H9 (cell line): ENCODE measurements around the gene ALKBH2. TPM values are rescaled to one million over a fixed set of nuclear protein-coding genes. Genes with fewer than 3 reads are reported as not detected.

Experiments used
- DNase-seq: peaks from one replicate; pipeline ENCODE4 v3.0.0-alpha.2; 2017
- H2AFZ ChIP-seq: one replicate; pipeline ENCODE4 v1.6.1; 2013; ENCODE audit warnings: mild to moderate bottlenecking, low read length, control low read depth, moderate library complexity
- H2AK5ac ChIP-seq: 2 replicates; pipeline ENCODE4 v1.6.1; 2013; ENCODE audit warnings: low read length, control low read depth, mixed read lengths; ENCODE audit not compliant: insufficient read length
- H2BK120ac ChIP-seq: one replicate; pipeline ENCODE4 v1.6.1; 2013; ENCODE audit warnings: low read depth, mild to moderate bottlenecking, low read length, control low read depth, inconsistent platforms; ENCODE audit not compliant: poor library complexity, severe bottlenecking
- H2BK12ac ChIP-seq: 2 replicates; pipeline ENCODE4 v1.6.1; 2013; ENCODE audit warnings: low read length, control low read depth, mixed read lengths, low read depth; ENCODE audit not compliant: insufficient read length
- H2BK15ac ChIP-seq: 2 replicates; pipeline ENCODE4 v1.6.1; 2013; ENCODE audit warnings: low read depth, low read length, control low read depth
- H2BK20ac ChIP-seq: one replicate; pipeline ENCODE4 v1.6.1; 2013; ENCODE audit warnings: low read depth, mild to moderate bottlenecking, low read length, control low read depth, inconsistent platforms; ENCODE audit not compliant: poor library complexity, severe bottlenecking
- H2BK5ac ChIP-seq: 2 replicates; pipeline ENCODE4 v1.6.1; 2013; ENCODE audit warnings: low read length, control low read depth, mixed read lengths; ENCODE audit not compliant: insufficient read length
- H3K14ac ChIP-seq: 2 replicates; pipeline ENCODE4 v1.6.1; 2013; ENCODE audit warnings: low read length, control low read depth; ENCODE audit not compliant: insufficient read depth
- H3K18ac ChIP-seq: 2 replicates; pipeline ENCODE4 v1.6.1; 2013; ENCODE audit warnings: low read depth, mild to moderate bottlenecking, mixed read lengths, low read length, control low read depth; ENCODE audit not compliant: insufficient read length
- H3K23ac ChIP-seq: 2 replicates; pipeline ENCODE4 v1.6.1; 2013; ENCODE audit warnings: low read length, control low read depth, mixed read lengths, low read depth; ENCODE audit not compliant: insufficient read length
- H3K23me2 ChIP-seq: 2 replicates; pipeline ENCODE4 v1.6.1; 2013; ENCODE audit warnings: low read depth, mild to moderate bottlenecking, mixed read lengths, low read length, control low read depth; ENCODE audit not compliant: insufficient read length, poor library complexity, severe bottlenecking
- H3K27ac ChIP-seq: 2 replicates; pipeline ENCODE4 v1.5.1; 2013; ENCODE audit warnings: low read length, control low read depth, mixed read lengths, low read depth; ENCODE audit not compliant: insufficient read length
- H3K27me3 ChIP-seq: 2 replicates; pipeline ENCODE4 v1.6.1; 2013; ENCODE audit warnings: low read length, control low read depth, inconsistent platforms; ENCODE audit not compliant: insufficient read depth
- H3K4ac ChIP-seq: 2 replicates; pipeline ENCODE4 v1.6.1; 2013; ENCODE audit warnings: low read depth, mild to moderate bottlenecking, control low read depth, inconsistent platforms, low read length, moderate library complexity
- H3K4me1 ChIP-seq: 2 replicates; pipeline ENCODE4 v1.6.1; 2013; ENCODE audit warnings: low read length, control low read depth, inconsistent platforms; ENCODE audit not compliant: insufficient read depth
- H3K4me2 ChIP-seq: 2 replicates; pipeline ENCODE4 v1.6.1; 2013; ENCODE audit warnings: low read length, control low read depth, mixed read lengths; ENCODE audit not compliant: insufficient read length, insufficient read depth
- H3K56ac ChIP-seq: 2 replicates; pipeline ENCODE4 v1.6.1; 2013; ENCODE audit warnings: low read depth, mild to moderate bottlenecking, mixed read lengths, low read length, control low read depth; ENCODE audit not compliant: insufficient read length
- H3K79me1 ChIP-seq: 2 replicates; pipeline ENCODE4 v1.6.1; 2013; ENCODE audit warnings: low read depth, mild to moderate bottlenecking, moderate library complexity, low read length, control low read depth, inconsistent platforms; ENCODE audit not compliant: insufficient read depth, poor library complexity, severe bottlenecking
- H3K79me2 ChIP-seq: 2 replicates; pipeline ENCODE4 v1.6.1; 2013; ENCODE audit warnings: low read length, control low read depth, inconsistent platforms; ENCODE audit not compliant: insufficient read depth
- H3K9ac ChIP-seq: 2 replicates; pipeline ENCODE4 v1.6.1; 2013; ENCODE audit warnings: low read length, control low read depth, mixed read lengths; ENCODE audit not compliant: insufficient read length; ENCODE audit errors: extremely low read depth
- H3K9me3 ChIP-seq: one replicate; pipeline ENCODE4 v1.6.1; 2013; ENCODE audit warnings: low read depth, low read length, inconsistent platforms; ENCODE audit not compliant: control insufficient read depth
- H3T11ph ChIP-seq: one replicate; pipeline ENCODE4 v1.6.1; 2013; ENCODE audit warnings: mild to moderate bottlenecking, low read length, control low read depth, inconsistent platforms
- H4K20me1 ChIP-seq: one replicate; pipeline ENCODE4 v1.6.1; 2013; ENCODE audit not compliant: control insufficient read depth, insufficient read length, insufficient read depth
- H4K5ac ChIP-seq: 2 replicates; pipeline ENCODE4 v1.6.1; 2013; ENCODE audit warnings: low read depth, mild to moderate bottlenecking, mixed read lengths, low read length, control low read depth; ENCODE audit not compliant: insufficient read length
- H4K8ac ChIP-seq: replicated peaks from 2 replicates; pipeline ENCODE4 v1.6.1; 2013; ENCODE audit warnings: low read length, control low read depth, mixed read lengths, low read depth; ENCODE audit not compliant: insufficient read length
- H4K91ac ChIP-seq: 2 replicates; pipeline ENCODE4 v1.6.1; 2013; ENCODE audit warnings: low read depth, mild to moderate bottlenecking, moderate library complexity, mixed read lengths, low read length, control low read depth; ENCODE audit not compliant: insufficient read length
- H3K27ac Mint-ChIP-seq, 3 experiments: 2 replicates in 2 of 3; 3 replicates in 1 of 3; pipeline ENCODE4 v1.8.0; 2020 to 2021; ENCODE audit warnings: mixed read lengths in 3 of 3, mild to moderate bottlenecking in 1 of 3, moderate library complexity in 1 of 3
- H3K27me3 Mint-ChIP-seq: 2 replicates; pipeline ENCODE4 v1.8.0; 2021; ENCODE audit warnings: low read depth, mild to moderate bottlenecking, moderate library complexity, mixed read lengths
- H3K36me3 Mint-ChIP-seq, 3 experiments: 2 replicates in 2 of 3; 3 replicates in 1 of 3; pipeline ENCODE4 v1.8.0; 2020 to 2021; ENCODE audit warnings: low read depth in 3 of 3, mixed read lengths in 3 of 3; ENCODE audit not compliant: insufficient read depth in 1 of 3
- H3K4me1 Mint-ChIP-seq, 2 experiments: 2 replicates each; pipeline ENCODE4 v1.8.0; 2020; ENCODE audit warnings: mixed read lengths in 2 of 2
- H3K4me3 Mint-ChIP-seq, 2 experiments: 2 replicates in 1 of 2; 3 replicates in 1 of 2; pipeline ENCODE4 v1.8.0; 2020 to 2021; ENCODE audit warnings: mild to moderate bottlenecking in 2 of 2, mixed read lengths in 2 of 2, moderate library complexity in 1 of 2
- H3K9me3 Mint-ChIP-seq, 2 experiments: 2 replicates in 1 of 2; 3 replicates in 1 of 2; pipeline ENCODE4 v1.8.0; 2020; ENCODE audit warnings: mild to moderate bottlenecking in 2 of 2, mixed read lengths in 2 of 2, moderate library complexity in 1 of 2
- CTCF ChIP-seq: fragments of 200-600 bp; sonication (generic); conservative IDR thresholded peaks from 3 replicates; pipeline ENCODE4 v1.8.0; 2021; ENCODE audit warnings: antibody characterized with exemption, mild to moderate bottlenecking
- WGBS: extraction: QIAGEN DNeasy Blood & Tissue Kit; methylation state at CpG from one replicate; pipeline ENCODE4 v1.1.7; 2013; ENCODE audit warnings: missing lambda C conversion rate, low lambda C conversion rate, mixed read lengths; ENCODE audit not compliant: insufficient read length; ENCODE audit errors: extremely low coverage; 5-methylcytosine and 5-hydroxymethylcytosine counted together
- total RNA-seq: library from RNA; stranded (reverse); gene quantifications from 2 replicates; pipeline ENCODE4 v1.2.1, GENCODE V29; 2021

ALKBH2 gene
- total RNA-seq, 1 experiment from 2014 or later = 24.4 TPM

- Mint-ChIP-seq H3K36me3 (peaks cover 52 to 69% (median 68%) of the 10 kb centered on the region in 3 experiments), H3K4me1 (peaks cover 2 to 13% of the 10 kb centered on the region in 2 experiments), H3K27me3 (no peaks in the 10 kb centered on the region), H3K9me3 (no peaks in the 10 kb centered on the region), H3K4me3 (no peak overlapping the region), H3K27ac (no peak overlapping the region)
- no peak overlapping the region for H2BK5ac ChIP-seq
- no peak overlapping the region for H3K9ac ChIP-seq
- no peak overlapping the region for H3K27ac ChIP-seq
- H2BK12ac ChIP-seq = no peak overlapping the region
- H3K14ac ChIP-seq = no peak overlapping the region
- peaks cover 8% of the 10 kb centered on the region for H3K79me1 ChIP-seq
- no peaks in the 10 kb centered on the region for H4K20me1 ChIP-seq
- H3T11ph ChIP-seq = no peak overlapping the region
- H4K5ac ChIP-seq = no peak overlapping the region
- H3K4me2 ChIP-seq = no peak overlapping the region
- no peak overlapping the region for H4K91ac ChIP-seq
- H3K9me3 ChIP-seq = no peaks in the 10 kb centered on the region
- no peak overlapping the region for H2BK15ac ChIP-seq
- no peak overlapping the region for H3K56ac ChIP-seq
- H3K4me1 ChIP-seq = no peaks in the 10 kb centered on the region
- no peak for DNase-seq
- no peak for TF ChIP-seq CTCF
- peaks cover 10% of the 10 kb centered on the region for H3K23me2 ChIP-seq
- H3K79me2 ChIP-seq = peaks cover 5% of the 10 kb centered on the region; the same call in 1 of the 2 replicates
- H4K8ac ChIP-seq = no peak overlapping the region
- H3K23ac ChIP-seq = no peak overlapping the region
- H2AFZ ChIP-seq = no peak overlapping the region
- no CpG with 5 or more reads among the region's 4 CpGs for WGBS
- H3K18ac ChIP-seq = no peak overlapping the region
- H3K27me3 ChIP-seq = no peaks in the 10 kb centered on the region
- no peak overlapping the region for H2BK120ac ChIP-seq
- H2BK20ac ChIP-seq = no peak overlapping the region
- H3K4ac ChIP-seq = no peak overlapping the region
- no peak overlapping the region for H2AK5ac ChIP-seq
These were observed 7.5 kb upstream of the ALKBH2 start for GRCh38 chr12:109100741-109101140.
